ENCODE measurements around the gene RALGDS.
"Not testable (repeated sequence)": the region's sequence is repeated elsewhere in the genome, so short reads cannot be mapped to it uniquely, and the experiment has no call there.

Gene RALGDS

DNA sequence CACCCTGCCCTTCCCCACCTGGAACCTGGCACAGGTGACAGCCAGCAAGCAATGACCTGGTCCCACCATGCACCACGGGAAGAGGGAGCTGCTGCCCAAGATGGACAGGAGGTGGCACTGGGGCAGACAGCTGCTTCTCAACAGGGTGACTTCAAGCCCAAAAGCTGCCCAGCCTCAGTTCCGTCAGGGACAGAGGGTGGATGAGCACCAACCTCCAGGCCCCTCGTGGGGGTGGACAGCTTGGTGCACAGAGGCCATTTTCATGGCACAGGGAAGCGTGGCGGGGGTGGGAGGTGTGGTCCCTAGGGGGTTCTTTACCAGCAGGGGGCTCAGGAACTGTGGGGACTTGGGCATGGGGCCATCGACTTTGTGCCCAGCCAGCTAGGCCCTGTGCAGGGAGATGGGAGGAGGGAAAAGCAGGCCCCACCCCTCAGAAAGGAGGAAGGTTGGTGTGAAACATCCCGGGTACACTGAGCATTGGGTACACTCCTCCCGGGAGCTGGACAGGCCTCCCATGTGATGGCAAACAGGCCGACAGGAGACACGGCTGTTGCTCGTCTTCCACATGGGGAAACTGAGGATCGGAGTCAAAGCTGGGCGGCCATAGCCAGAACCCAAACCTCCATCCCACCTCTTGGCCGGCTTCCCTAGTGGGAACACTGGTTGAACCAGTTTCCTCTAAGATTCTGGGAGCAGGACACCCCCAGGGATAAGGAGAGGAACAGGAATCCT, 57.4 kb downstream of the RALGDS start:
- no peak for ATAC-seq

DNA sequence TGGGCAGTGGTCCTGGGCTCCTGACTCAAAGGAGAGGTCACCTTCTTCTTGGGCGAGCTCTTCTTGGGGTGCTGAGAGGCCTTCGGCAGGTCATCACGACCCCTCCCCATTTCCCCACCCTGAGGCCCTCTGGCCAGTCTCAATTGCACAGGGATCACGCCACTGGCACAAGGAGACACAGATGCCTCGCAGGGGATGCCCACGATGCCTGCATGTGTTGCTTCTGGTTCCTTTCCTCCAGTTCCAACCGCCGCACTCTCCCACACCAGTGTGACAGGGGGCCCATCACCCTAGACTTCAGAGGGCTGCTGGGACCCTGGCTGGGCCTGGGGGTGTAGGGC, 57.9 kb downstream of the RALGDS start:
- ATAC-seq = no peak

DNA sequence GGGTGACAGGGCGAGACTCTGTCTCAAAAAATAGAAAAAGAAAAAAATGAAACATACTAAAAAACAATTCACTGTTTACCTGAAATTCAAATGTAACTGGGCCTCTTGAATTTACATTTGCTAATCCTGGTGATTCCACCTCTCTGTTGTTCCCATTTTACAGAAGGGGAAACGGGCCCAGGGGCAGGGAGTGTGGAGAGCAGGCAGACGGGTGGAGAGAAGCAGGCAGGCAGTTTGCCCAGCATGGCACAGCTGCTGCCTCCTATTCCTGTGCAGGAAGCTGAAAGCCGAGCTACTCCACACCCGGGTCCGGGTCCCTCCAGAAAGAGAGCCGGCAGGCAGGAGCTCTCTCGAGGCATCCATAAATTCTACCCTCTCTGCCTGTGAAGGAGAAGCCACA, 58.5 kb downstream of the RALGDS start:
- not testable (repeated sequence) for ATAC-seq

DNA sequence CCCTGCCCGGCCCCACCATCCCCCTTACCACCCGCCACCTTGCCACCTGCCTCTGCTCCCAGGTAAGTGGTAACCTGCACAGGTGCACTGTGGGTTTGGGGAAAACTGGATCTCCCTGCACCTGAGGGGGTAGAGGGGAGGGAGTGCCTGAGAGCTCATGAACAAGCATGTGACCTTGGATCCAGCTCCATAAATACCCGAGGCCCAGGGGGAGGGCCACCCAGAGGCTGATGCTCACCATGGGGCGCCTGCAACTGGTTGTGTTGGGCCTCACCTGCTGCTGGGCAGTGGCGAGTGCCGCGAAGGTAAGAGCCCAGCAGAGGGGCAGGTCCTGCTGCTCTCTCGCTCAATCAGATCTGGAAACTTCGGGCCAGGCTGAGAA, 59.3 kb downstream of the RALGDS start, which contains the start of gene CEL:
CEL (plus strand) TSS at position 218 of the 382 bp plus-strand sequence; CDS start at position 240, 22 bp downstream.
- ATAC-seq = not testable (repeated sequence)

DNA sequence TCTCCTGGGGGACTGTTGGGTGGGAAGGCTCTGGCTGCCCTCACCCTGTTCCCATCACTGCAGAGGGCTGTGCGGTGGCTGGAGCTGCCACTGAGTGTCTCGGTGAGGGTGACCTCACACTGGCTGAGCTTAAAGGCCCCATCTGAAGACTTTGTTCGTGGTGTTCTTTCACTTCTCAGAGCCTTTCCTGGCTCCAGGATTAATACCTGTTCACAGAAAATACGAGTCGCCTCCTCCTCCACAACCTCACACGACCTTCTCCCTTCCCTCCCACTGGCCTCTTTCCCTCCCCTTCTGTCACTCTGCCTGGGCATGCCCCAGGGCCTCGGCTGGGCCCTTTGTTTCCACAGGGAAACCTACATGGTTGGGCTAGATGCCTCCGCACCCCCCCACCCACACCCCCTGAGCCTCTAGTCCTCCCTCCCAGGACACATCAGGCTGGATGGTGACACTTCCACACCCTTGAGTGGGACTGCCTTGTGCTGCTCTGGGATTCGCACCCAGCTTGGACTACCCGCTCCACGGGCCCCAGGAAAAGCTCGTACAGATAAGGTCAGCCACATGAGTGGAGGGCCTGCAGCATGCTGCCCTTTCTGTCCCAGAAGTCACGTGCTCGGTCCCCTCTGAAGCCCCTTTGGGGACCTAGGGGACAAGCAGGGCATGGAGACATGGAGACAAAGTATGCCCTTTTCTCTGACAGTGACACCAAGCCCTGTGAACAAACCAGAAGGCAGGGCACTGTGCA, 59.8 kb downstream of the RALGDS start:
- not testable (repeated sequence) for ATAC-seq

DNA sequence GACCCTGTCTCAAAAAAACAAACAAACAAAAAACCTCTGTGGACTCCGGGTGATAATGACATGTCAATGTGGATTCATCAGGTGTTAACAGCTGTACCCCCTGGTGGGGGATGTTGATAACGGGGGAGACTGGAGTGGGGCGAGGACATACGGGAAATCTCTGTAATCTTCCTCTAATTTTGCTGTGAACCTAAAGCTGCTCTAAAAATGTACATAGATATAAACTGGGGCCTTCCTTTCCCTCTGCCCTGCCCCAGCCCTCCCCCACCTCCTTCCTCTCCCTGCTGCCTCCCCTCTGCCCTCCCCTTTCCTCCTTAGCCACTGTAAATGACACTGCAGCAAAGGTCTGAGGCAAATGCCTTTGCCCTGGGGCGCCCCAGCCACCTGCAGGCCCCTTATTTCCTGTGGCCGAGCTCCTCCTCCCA, 60.6 kb downstream of the RALGDS start:
- ATAC-seq = no peak

DNA sequence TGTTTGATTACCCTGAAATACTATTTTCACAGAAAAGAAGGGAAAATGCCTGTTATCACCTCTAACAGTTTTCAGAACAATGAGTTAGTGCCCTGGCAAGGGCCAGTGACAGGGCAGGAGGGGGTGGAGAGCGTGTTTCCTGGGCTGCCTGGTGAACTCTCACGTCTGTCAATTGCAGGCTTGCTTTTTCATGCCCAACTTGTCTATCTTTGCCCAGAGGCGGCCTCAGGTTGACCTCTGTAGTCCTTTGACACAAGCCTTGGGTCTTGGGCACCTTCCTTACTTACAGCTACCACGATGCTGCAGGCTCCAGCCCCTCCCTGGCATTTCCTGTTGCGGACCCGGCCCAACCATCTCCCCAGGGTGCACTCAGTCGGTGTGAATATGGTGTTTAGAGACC, 61.4 kb downstream of the RALGDS start:
- no peak for ATAC-seq

DNA sequence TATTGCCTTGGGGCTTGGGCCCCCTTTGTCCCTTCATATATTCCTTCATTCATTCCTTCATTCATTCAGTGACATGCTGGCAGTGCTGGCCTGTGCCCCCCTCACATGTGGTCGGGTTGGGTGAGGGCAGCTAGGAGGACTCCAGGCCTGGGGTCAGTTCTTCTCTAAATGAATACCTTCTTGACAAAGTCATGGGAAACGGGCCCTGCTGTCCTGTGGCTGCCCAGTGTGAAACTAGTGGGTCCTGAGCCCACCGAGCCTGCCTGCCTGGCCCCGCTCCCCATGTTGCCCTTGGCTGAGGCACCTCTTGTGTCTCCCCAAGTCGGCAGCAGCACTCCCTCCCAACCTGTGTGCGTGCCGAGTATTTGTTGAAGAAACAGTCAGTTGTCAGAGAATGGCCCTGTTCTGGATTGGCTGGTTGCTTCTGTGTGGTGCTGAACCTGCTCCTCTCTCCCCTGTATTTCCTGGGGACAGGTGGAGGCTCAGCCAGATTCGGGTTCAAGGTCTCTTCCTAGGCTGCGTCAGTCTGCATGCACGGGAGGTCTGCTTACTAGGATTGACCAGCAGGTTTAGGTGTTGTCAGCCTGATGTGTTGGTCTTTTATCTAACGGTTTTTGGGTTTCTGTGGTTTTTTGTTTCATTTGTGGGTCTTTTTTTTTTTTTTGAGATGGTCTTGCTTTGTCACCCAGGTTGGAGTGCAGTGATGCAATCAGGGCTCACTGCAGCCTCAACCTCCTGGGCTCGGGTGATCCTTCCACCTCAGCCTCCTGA, 62.3 kb downstream of the RALGDS start:
- no peak for ATAC-seq

DNA sequence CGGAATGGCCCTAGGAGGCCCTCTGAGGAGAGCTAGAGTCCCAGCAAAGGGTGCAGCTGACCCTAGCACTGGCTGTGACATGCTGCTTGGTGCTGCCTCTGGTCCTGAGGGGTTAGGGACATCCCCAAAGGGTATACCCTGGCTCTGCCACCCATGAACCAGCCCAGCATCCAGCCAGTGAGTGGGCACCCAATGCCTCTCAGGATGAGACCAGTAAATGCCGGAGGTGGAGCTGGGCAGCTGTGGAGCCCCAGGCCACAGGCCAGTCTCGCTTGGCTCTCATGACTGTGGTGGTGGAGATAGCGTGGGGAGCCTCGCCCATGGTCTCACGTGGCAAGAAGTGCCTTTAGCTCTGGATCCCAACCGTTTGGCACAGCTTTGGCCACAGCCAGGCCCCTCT, 63.0 kb downstream of the RALGDS start:
- no peak for ATAC-seq

DNA sequence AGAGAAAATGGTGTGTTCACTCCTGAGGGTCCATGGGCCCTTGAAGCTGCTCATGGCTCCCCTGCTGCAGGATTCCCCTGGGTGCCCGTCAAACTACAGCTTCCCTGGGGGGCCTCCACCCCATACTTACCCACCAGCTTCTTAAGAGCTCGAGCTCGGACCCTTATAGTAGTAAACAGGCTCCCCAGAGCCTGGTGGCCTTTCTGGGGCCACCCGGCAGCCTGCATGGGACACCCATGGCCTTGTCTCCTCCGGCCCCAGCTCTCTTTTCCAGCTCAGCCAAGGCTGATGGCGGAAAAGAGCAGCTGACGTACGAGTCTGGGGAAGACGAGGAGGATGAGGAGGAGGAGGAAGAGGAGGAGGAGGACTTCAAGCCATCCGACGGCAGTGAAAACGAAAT, 63.5 kb downstream of the RALGDS start:
- no peak for ATAC-seq

DNA sequence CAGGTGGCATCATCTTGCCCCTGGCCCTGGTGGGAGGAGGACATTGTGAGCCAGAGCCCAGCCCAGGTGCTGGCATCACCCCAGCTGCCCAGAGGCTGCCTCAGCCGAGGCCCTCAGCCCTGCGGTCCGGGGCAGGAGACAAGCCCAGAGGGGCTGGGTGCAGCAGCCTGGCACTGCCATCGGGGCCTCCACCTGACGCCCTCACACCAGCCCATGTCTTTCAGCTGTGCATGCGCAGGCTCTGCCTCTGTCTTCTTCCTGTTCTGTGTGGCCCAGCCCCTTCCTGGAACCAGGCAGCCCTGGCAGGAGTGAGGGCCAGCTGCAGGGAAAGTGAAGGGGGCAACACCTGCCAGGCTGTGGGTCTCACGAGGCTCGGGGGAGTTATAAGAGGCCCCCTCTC, 64.0 kb downstream of the RALGDS start:
- ATAC-seq = no peak

DNA sequence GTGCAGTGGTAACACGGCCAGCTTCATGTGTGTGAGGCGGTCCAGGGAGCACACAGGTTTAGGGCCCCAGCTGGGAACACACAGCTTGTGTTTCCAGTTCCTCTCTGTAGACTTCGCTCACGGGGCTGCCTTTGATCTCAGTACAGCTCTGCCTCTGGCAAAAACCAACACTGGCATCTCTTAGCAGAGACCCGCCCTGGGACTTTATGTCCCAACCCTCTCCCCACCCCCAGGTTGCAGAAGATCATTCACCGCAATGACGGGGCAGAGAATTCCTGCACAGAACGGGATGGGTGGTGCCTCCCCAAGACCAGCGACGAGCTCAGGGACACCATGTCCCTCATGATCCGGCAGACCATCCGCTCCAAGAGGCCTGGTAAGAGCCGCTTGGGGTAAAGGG, 64.5 kb downstream of the RALGDS start:
- ATAC-seq = no peak

DNA sequence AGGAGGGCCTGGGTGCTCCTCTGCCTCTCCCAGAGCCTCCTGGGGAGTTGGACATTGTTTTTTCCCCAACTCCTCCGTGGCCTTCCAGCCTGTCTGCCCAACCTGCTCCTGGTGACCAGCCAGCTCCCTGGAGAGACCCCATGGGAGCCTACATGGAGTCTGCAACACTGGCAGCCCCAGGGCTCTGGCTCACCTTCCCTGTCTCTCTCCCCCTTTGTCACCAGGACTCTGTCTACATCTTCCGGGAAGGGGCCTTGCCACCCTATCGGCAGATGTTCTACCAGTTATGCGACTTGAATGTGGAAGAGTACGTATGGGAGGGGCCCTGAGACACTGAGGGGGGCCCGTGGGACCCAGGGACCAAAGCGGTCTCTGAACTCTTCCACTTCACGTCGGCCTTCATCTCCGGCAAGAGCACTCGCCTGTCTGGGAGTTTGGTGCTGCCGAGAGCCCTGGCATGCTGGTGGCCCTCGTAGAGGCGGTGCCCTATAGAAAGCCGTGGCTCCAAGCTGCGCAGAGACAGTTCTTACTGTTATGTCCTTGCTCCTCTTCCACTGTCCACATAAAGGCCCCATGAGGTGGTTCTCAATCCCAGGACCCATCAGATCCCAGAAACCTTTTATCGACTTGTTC, 65.1 kb downstream of the RALGDS start:
- no peak for ATAC-seq

DNA sequence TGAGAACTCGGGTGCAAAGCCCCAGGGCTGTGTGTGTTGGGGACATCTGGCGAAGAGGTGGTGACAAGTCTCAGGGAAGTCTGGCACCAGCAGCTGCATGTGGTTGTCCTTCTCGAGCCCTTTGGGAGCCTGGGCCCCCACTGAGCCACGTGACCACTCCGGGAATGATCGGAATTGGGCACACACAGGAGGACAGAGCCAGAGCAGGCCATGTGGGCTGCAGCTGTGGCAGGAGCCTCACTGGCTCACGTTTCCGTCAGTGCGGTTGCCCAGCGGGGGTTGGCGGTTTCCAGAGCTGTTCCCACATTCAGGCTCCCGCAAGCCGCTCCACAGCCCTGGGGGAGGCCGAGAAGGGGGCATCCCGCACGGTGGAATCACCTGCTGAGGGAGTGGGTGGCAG, 66.1 kb downstream of the RALGDS start:
- no peak for ATAC-seq

DNA sequence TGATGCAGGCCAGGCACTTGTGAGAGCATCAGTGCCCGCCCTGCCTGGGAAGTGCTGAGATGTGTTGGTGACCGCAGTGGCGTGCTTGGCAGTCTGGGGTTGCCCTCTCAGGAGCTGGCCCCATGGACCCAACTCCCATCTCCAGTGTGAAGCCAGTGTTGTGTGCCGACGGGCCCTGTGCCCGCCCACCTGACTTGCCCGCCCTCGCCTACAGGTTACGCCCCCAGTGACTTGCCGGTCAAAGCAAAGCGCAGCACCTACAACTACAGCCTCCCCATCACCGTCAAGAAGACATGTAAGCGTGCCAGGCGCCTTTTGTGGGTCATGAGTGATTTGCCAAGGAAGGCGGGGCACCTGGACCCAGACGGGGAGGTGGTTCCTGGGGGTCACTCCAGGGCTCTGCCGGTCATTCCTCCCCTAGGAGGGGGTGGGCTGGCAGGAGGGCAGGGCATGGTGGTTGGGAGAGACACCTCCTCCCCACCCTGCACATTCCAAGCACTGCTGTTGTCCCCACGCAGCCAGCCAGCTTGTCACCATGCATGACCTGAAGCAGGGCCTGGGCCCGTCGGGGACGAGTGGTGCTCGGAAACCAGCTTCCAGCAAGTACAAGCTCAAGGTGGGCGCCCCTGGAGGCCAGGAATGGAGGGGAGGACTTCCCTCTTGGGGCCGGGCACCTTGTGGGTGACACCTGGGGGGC, 66.7 kb downstream of the RALGDS start:
- ATAC-seq = no peak

DNA sequence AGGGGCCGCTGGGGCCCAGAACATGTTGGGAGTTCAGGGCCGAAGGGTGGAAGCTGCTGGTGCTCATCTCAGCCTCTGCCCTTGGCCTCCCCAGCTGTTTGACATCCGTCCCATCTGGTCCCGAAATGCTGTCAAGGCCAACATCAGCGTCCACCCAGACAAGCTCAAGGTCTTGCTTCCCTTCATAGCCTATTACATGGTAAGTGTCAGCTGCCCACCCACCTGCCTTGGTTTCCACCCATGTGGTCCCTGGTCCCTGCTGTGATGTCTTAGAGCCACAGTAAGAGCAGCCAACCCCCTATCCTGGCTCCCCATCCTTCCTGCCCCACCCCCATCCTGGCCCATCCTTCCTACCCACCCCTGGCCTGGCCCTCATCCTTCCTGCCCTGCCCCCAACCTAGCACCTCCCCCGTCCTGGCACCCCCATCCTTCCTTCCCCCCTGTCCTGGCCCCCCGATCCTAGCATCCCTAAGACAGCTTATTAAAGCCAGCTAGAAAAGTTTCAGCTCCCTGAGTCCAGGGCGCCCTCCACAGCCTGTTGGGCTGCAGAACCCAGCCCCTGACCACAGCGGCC, 69.0 kb downstream of the RALGDS start:
- ATAC-seq = no peak

DNA sequence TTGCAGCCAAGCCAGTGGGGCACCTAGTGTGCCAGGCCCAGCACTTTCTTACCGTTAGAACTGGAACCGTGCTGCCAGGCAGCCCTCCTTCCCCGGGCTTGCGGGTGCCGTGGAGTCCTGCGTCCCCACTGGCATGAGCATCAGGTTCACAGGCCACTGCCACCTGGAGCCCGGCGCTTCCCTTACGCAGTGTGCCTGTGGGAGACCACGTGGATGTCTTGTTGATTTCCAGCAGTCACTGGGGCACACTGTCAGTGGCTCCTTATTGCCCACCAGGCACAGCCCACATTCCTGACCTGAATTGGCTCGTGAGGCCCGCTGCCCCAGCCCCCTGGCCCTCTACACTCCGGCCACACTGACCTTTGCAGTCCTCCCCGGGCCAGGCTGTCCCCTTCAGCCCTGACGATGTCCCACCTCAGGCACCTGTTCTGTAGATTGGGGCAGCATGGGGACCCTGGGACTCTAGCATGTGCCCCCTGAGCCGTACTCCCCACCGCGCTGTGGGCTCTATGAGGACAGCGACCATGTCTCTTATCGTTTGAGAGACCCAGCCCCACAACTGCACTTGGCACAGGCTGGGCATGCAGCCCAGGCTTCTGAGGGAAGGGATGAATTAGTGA, 69.6 kb downstream of the RALGDS start:
- no peak for ATAC-seq

DNA sequence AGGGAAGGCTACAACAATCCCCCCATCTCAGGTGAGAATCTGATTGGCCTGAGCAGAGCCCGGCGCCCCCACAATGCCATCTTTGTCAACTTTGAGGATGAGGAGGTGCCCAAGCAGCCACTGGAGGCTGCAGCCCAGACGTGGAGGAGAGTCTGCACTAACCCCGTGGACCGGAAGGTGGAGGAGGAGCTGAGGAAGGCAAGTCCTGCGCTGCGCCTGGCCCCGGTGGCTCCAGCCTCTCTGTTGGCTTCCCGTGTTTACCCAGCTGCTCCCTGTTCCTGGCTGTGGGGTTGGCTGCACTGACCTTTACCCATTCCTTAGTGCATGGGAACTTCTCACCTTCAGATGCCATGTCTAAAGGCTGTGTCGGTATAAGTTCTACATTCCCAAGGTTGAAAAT, 70.3 kb downstream of the RALGDS start:
- ATAC-seq = no peak

DNA sequence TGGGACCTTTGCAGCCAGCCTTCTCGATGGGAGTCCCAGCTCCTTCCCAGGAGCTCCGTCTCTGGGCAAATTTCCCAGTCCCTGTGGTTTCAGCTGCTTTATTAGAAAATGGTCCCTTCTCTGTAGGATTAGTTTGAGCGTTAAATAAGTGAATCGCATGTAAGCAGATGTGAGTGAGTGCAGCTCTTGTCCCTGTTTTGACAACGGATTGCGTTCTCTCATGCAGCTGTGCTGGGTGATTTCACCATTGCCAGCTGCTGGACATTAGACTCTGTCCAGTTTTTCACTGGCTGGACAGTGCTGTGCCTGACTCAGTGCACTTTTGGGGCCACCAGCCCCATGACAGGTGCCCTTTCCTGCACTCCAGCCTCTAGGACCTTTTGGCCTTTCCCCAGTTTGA, 70.9 kb downstream of the RALGDS start:
- ATAC-seq = no peak

DNA sequence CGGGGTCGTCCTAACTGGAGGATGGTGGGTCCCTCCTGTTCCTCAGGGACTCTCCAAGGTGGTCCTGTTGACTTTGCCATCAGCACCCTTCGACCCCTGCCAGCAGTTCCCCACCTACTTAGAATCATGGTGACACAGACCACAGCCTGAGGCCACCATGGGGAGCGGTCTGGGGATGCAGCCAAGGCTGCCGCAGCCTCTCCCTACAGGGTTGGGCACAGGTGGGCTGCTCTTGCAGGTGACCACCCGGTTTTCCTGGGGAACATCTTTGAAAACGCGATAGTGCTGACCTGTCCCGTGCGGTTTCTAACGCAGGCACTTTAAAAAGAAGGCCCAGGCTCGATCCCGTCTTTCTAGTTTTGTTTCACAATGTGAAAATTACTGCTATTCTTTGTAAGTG, 72.0 kb downstream of the RALGDS start:
- ATAC-seq = no peak

DNA sequence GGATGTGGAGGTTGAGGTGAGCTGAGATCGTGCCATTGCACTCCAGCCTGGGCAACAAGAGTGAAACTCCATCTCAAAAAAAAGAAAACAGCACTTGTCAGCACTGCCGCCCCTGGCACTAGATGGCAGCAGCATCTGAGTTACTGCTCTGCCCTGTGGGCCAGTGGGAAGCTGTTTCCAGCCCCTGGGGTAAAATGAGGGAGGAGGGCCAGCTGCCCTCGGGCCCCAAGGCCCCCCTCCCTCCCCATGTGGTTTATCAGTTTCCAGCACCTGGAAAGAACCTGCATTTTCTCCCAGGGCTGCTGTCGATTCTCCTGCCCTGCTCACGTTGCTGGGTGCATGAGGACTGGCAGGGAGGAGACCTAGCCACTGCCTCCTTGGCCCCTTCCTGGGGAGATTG, 72.4 kb downstream of the RALGDS start:
- peak; percentile 51 to 63 for ATAC-seq

Data from activated CD4-positive, CD25-positive, alpha-beta regulatory T cell treated with anti-CD3 and anti-CD28 coated beads, Interleukin-2, amount 50 U/mL, for 24 hours (primary cell).